ENCODE measurements around the gene TTC23. TPM values are rescaled to one million over a fixed set of nuclear protein-coding genes. Genes with fewer than 3 reads are reported as not detected.

Gene TTC23
- total RNA-seq, 1 experiment from 2014 or later: 13.4 TPM

DNA sequence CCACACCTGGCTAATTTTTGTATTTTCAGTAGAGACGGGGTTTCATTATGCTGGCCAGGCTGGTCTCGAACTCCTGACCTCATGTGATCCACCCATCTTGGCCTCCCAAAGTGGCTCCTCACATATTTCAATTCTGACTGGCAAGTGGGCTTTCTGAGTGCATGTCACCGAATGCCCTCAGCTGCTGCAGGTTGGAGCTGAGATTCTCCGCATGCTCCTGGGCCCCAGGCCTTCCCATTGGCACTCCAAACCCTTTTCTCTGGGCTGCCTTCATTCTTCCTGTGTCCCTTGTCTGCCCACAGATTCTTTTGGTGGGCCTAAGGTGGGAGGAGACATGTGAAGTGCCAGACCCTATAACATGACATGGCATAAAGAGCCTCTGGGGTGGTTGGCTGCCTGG is 77.2 kb downstream of the TTC23 start:
- no peak overlapping the region for H3K4me3 ChIP-seq (ENCODE audit: low read depth, low read length, poor library complexity, severe bottlenecking)
- no peak for TF ChIP-seq EZH2 (IDR thresholded peaks at IDR 0.05; ENCODE audit: borderline replicate concordance, low read depth, low read length, poor library complexity, severe bottlenecking)
- ChIA-PET CTCF (no interaction called here), POLR2A (ENCODE audit: low non-redundant PET) (no interaction called here)
- DNase-seq (ENCODE audit: low spot score): no peak
- no peak overlapping the region for H3K27ac ChIP-seq (ENCODE audit: low read depth, low read length, poor library complexity, severe bottlenecking)
- H3K9me3 ChIP-seq (ENCODE audit: low read depth, low read length, poor library complexity, severe bottlenecking): no peaks in the 10 kb centered on the region
- no peaks in the 10 kb centered on the region for H3K36me3 ChIP-seq (ENCODE audit: insufficient read depth, low read length, poor library complexity, severe bottlenecking)
- no peaks in the 10 kb centered on the region for H3K27me3 ChIP-seq (replicated peaks; ENCODE audit: insufficient read depth, low read depth, low read length, poor library complexity)
- H3K4me1 ChIP-seq (ENCODE audit: insufficient read depth, low read length, poor library complexity, severe bottlenecking): no peaks in the 10 kb centered on the region
- intact Hi-C loops (cut with micrococcal nuclease; ENCODE audit: unreplicated experiment): no loop called here
- no TSS peak for BruUV-seq (replicated peaks)

DNA sequence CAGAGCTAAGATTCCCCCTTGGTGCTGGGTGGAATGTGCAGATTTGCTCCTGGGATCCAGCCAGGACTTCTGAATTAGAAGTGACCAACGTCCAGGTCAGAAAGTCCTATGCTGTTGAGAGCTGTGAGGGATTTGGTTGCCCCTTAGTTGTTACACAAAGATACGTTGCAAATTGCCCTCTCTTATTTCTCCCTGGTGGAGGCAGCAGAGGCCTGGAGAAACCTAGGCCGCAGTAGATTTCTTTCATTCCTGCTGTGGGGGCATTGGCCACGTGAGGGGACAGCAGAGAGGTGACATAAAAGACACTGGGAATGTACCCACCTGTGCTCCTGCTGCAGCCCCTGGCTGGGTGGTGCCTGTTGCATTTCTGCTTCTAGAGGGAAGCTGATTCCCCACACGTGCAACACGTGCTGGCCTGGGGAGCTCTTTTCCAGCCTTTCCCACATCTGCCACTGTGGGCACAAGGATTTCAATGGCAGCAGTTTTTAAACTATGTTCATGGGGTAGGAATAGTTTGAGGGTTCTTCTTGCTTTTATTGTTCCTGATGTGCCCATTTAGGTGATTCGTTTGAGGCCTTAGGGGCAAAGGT is 78.8 kb downstream of the TTC23 start:
- Histone ChIP-seq H3K4me3 (ENCODE audit: low read depth, low read length, poor library complexity, severe bottlenecking) (no peak overlapping the region), H3K4me1 (ENCODE audit: insufficient read depth, low read length, poor library complexity, severe bottlenecking) (no peaks in the 10 kb centered on the region), H3K27ac (ENCODE audit: low read depth, low read length, poor library complexity, severe bottlenecking) (no peak overlapping the region), H3K36me3 (ENCODE audit: insufficient read depth, low read length, poor library complexity, severe bottlenecking) (no peaks in the 10 kb centered on the region), H3K9me3 (ENCODE audit: low read depth, low read length, poor library complexity, severe bottlenecking) (no peaks in the 10 kb centered on the region), H3K27me3 (replicated peaks; ENCODE audit: insufficient read depth, low read depth, low read length, poor library complexity) (no peaks in the 10 kb centered on the region)
- DNase-seq (ENCODE audit: low spot score): no peak
- ChIA-PET CTCF (no interaction called here), POLR2A (ENCODE audit: low non-redundant PET) (no interaction called here)
- no peak for TF ChIP-seq EZH2 (IDR thresholded peaks at IDR 0.05; ENCODE audit: borderline replicate concordance, low read depth, low read length, poor library complexity, severe bottlenecking)
- TF ChIP-seq, protein P1, sequence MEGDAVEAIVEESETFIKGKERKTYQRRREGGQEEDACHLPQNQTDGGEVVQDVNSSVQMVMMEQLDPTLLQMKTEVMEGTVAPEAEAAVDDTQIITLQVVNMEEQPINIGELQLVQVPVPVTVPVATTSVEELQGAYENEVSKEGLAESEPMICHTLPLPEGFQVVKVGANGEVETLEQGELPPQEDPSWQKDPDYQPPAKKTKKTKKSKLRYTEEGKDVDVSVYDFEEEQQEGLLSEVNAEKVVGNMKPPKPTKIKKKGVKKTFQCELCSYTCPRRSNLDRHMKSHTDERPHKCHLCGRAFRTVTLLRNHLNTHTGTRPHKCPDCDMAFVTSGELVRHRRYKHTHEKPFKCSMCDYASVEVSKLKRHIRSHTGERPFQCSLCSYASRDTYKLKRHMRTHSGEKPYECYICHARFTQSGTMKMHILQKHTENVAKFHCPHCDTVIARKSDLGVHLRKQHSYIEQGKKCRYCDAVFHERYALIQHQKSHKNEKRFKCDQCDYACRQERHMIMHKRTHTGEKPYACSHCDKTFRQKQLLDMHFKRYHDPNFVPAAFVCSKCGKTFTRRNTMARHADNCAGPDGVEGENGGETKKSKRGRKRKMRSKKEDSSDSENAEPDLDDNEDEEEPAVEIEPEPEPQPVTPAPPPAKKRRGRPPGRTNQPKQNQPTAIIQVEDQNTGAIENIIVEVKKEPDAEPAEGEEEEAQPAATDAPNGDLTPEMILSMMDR (conservative IDR thresholded peaks at IDR 0.05; ENCODE audit: low read depth, low read length): no peak
- intact Hi-C loops (cut with micrococcal nuclease; ENCODE audit: unreplicated experiment): no loop called here
- BruUV-seq (replicated peaks): no TSS peak

DNA sequence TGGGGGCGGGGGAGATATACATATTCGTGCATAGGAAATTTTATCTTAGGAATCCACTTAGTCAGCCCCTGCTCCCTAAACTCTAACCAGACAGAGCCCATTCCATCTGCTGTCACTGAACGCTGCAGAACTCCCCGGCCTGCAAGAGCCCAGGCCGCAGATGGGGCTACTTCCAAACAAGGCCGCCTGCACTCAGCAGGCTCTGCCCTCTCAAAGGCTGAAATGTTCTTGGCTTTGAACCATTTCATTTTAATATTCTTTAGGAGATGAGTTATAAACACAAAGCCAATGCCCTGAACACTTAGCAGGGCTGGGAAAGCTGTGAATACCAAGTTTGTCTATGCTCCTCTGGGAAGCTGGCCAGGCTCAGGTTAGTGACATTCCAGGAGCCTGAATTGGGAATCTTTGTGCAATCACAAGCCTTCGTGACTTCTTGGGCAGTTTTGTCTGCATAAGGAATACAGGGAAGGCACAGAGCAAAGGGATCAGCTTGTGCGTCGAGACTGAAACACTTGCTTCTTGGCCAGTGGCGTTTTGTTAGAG is 79.5 kb downstream of the TTC23 start:
- H3K27ac ChIP-seq (ENCODE audit: low read depth, low read length, poor library complexity, severe bottlenecking): no peak overlapping the region
- intact Hi-C loops (cut with micrococcal nuclease; ENCODE audit: unreplicated experiment): no loop called here
- no peaks in the 10 kb centered on the region for H3K9me3 ChIP-seq (ENCODE audit: low read depth, low read length, poor library complexity, severe bottlenecking)
- TF ChIP-seq, protein P1 (conservative IDR thresholded peaks at IDR 0.05; ENCODE audit: low read depth, low read length): no peak
- TF ChIP-seq EZH2 (IDR thresholded peaks at IDR 0.05; ENCODE audit: borderline replicate concordance, low read depth, low read length, poor library complexity, severe bottlenecking): no peak
- H3K4me3 ChIP-seq (ENCODE audit: low read depth, low read length, poor library complexity, severe bottlenecking): no peak overlapping the region
- no TSS peak for BruUV-seq (replicated peaks)
- no peak for DNase-seq (ENCODE audit: low spot score)
- POLR2A ChIA-PET (ENCODE audit: low non-redundant PET): no interaction called here
- H3K36me3 ChIP-seq (ENCODE audit: insufficient read depth, low read length, poor library complexity, severe bottlenecking): no peaks in the 10 kb centered on the region
- H3K4me1 ChIP-seq (ENCODE audit: insufficient read depth, low read length, poor library complexity, severe bottlenecking): no peaks in the 10 kb centered on the region
- CTCF ChIA-PET: no interaction called here
- H3K27me3 ChIP-seq (replicated peaks; ENCODE audit: insufficient read depth, low read depth, low read length, poor library complexity): no peaks in the 10 kb centered on the region
